Skeletal muscle tissue (tissue), 4 donors: ENCODE measurements around the gene CELA2A. TPM values are rescaled to one million over a fixed set of nuclear protein-coding genes. Genes with fewer than 3 reads are reported as not detected.
"Not testable (repeated sequence)": the region's sequence is repeated elsewhere in the genome, so short reads cannot be mapped to it uniquely, and the experiment has no call there.

ENCODE experiments used
- H3K27ac ChIP-seq: one replicate; pipeline ENCODE4 v1.7.0; 2013; ENCODE audit warnings: mild to moderate bottlenecking, low read depth, low read length, inconsistent platforms
- H3K27me3 ChIP-seq, 3 donors: one replicate each; pipeline ENCODE4 v1.7.0; 2013; ENCODE audit warnings: low read length in 3 of 3; ENCODE audit not compliant: control insufficient read depth in 3 of 3, insufficient read depth in 3 of 3
- H3K36me3 ChIP-seq, 3 donors: one replicate each; pipeline ENCODE4 v1.7.0; 2013; ENCODE audit warnings: low read length in 3 of 3; ENCODE audit not compliant: control insufficient read depth in 3 of 3, insufficient read depth in 3 of 3
- H3K4me1 ChIP-seq, 3 donors: one replicate each; pipeline ENCODE4 v1.7.0; 2013; ENCODE audit warnings: low read length in 3 of 3, mild to moderate bottlenecking in 3 of 3; ENCODE audit not compliant: control insufficient read depth in 3 of 3, insufficient read depth in 3 of 3
- H3K4me3 ChIP-seq, 3 donors: one replicate each; pipeline ENCODE4 v1.7.0; 2013; ENCODE audit warnings: low read length in 3 of 3
- H3K9ac ChIP-seq, 3 donors: one replicate each; pipeline ENCODE4 v1.7.0; 2013; ENCODE audit warnings: low read length in 3 of 3, mild to moderate bottlenecking in 3 of 3, moderate library complexity in 2 of 3, low read depth in 1 of 3
- H3K9me3 ChIP-seq, 3 donors: one replicate each; pipeline ENCODE4 v1.7.0; 2013; ENCODE audit warnings: low read length in 3 of 3; ENCODE audit not compliant: control insufficient read depth in 3 of 3
- total RNA-seq: library from RNA; depleted of rRNA; stranded (reverse); fragments of >200 nt; gene quantifications from one replicate; pipeline ENCODE4 v1.2.3, GENCODE V29; 2014
- donor health status: Osteomylitis.

CELA2A gene
- total RNA-seq, 1 donor from 2014 or later: not detected

GRCh38 chr1:15508700-15509487 is 52.4 kb downstream of the CELA2A start:
- H3K27me3 ChIP-seq: no peaks in the 10 kb centered on the region
- H3K9ac ChIP-seq: no peak overlapping the region
- H3K4me3 ChIP-seq: no peak overlapping the region
- H3K9me3 ChIP-seq: no peaks in the 10 kb centered on the region
- H3K4me1 ChIP-seq: no peaks in the 10 kb centered on the region
- H3K36me3 ChIP-seq: peaks cover 16 to 34% (median 20%) of the 10 kb centered on the region in 3 donors
- no peak overlapping the region for H3K27ac ChIP-seq

- no peak overlapping the region for H3K27ac ChIP-seq
- H3K36me3 ChIP-seq: peaks cover 13 to 28% (median 16%) of the 10 kb centered on the region in 3 donors
- no peaks in the 10 kb centered on the region for H3K9me3 ChIP-seq
- no peaks in the 10 kb centered on the region for H3K4me1 ChIP-seq
- no peak overlapping the region for H3K4me3 ChIP-seq
- no peaks in the 10 kb centered on the region for H3K27me3 ChIP-seq
- H3K9ac ChIP-seq: no peak overlapping the region
These were observed 53.1 kb downstream of the CELA2A start for GRCh38 chr1:15509586-15509985.

DNA sequence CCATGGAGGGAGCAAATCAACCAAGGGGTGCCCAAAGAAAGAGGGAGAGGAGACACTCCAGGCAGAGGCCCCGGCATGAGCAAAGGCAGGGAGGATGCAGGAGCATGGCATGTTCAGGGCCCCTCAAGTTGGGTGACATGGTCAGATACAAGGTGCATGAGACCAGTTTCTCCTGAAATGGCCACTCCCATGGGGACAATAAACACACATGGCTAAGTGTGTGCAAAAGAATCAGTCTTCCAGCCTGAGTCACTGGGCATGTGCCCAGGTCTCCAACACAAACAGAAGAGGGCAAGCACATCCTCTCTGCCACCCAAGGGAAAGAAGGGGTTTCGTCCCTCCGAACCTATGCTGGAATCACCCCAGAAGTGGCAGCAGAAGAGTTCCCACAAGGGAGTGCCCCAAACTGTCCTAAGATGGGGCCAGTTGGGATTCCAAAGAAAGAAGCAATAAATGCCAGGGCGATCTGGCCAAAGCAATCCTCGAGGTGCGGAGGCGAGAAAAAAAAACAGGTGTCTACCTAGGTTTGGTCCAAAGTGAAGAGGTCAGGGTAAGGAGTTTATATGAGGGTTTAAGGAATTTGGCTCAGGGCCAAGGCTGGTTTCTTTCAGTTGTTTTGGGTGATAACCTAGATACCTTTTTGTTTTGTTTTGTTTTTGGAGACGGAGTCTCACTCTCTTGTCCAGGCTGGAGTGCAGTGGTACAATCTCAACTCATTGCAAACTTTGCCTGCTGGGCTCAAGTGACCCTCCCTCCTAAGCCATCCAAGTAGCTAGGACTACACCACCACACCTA is 54.3 kb downstream of the CELA2A start:
- H3K36me3 ChIP-seq: peaks cover 3 to 20% (median 8%) of the 10 kb centered on the region in 3 donors
- H3K4me3 ChIP-seq: no peak overlapping the region
- H3K9ac ChIP-seq: no peak overlapping the region
- H3K27ac ChIP-seq: no peak overlapping the region
- H3K4me1 ChIP-seq: no peaks in the 10 kb centered on the region
- no peaks in the 10 kb centered on the region for H3K9me3 ChIP-seq
- no peaks in the 10 kb centered on the region for H3K27me3 ChIP-seq

DNA sequence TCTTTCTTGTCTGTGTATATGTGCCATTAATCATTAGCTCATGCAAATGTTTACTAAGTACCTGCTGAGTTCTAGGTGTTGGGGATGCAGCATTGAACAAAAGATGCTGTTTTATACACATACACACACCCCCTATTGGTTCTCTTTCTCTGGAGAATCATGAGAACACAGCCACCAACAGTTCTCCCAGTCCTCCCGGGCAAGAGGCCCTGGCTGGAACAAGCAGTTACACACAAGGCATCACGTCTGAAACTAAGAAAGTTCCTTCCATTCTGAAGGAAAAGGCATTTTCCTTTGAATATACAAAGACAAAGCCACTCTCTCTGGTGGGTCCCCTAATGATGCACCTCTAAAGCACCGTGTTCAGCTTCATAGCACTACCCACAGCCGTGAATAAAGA is 56.7 kb downstream of the CELA2A start:
- Histone ChIP-seq H3K9me3 (no peaks in the 10 kb centered on the region), H3K36me3 (peaks cover 14 to 18% (median 14%) of the 10 kb centered on the region in 3 donors), H3K4me1 (no peaks in the 10 kb centered on the region), H3K4me3 (no peak overlapping the region), H3K27ac (no peak overlapping the region), H3K27me3 (no peaks in the 10 kb centered on the region), H3K9ac (no peak overlapping the region)

GRCh38 chr1:15513919-15514318 is 57.4 kb downstream of the CELA2A start:
- Histone ChIP-seq H3K27ac (no peak overlapping the region), H3K9me3 (no peaks in the 10 kb centered on the region), H3K4me1 (no peaks in the 10 kb centered on the region), H3K27me3 (no peaks in the 10 kb centered on the region), H3K36me3 (peaks cover 14 to 18% (median 14%) of the 10 kb centered on the region in 3 donors), H3K4me3 (no peak overlapping the region), H3K9ac (no peak overlapping the region)

DNA sequence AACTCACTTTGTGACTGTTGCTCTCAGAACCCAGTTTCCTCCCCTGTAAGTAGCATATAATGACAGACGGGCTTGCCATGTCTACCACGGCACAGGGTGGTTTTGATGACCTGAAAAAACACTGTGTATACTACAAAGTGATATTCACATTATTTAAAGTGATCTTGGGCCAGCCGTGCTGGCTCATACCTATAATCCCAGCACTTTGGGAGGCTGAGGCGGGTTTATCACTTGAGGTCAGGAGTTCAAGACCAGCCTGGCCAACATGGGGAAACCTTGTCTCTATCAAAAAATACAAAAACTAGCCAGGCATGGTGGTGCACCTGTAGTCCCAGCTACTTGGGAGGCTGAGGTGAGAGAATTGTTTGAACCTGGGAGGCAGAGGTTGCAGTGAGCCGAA is 58.0 kb downstream of the CELA2A start:
- H3K9me3 ChIP-seq, H3K4me1 ChIP-seq, H3K9ac ChIP-seq, H3K27ac ChIP-seq, H3K27me3 ChIP-seq, H3K4me3 ChIP-seq: not testable (repeated sequence)
- peaks cover 14 to 18% (median 14%) of the 10 kb centered on the region in 3 donors for H3K36me3 ChIP-seq

GRCh38 chr1:15515022-15515663 is 58.6 kb downstream of the CELA2A start:
- Histone ChIP-seq H3K36me3 (peaks cover 14 to 18% (median 14%) of the 10 kb centered on the region in 3 donors), H3K4me3 (no peak overlapping the region), H3K9ac (no peak overlapping the region), H3K9me3 (no peaks in the 10 kb centered on the region), H3K4me1 (no peaks in the 10 kb centered on the region), H3K27ac (no peak overlapping the region), H3K27me3 (no peaks in the 10 kb centered on the region)

DNA sequence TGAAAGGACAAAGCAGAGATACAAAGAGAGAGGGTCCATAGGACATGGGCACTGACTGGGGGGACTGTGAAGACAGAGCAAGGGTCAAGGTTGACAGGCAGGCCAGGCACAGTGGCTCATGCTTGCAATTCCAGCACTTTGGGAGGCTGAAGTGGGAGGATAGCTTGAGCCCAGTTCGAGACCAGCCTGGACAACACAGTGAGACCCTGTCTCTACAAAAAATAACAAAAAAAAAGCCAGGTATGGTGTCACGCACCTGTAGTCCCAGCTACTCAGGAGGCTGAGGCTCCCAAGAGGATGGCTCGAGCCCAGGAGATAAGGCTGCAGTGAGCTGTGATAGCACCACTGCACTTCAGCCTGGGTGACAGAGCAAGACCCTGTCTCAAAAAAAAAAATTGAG is 63.1 kb downstream of the CELA2A start:
- H3K36me3 ChIP-seq: peaks cover 7 to 14% (median 9%) of the 10 kb centered on the region in 3 donors
- no peak overlapping the region for H3K4me3 ChIP-seq
- H3K9me3 ChIP-seq: no peaks in the 10 kb centered on the region
- H3K9ac ChIP-seq: no peak overlapping the region
- no peak overlapping the region for H3K27ac ChIP-seq
- peaks cover 6 to 9% (median 8%) of the 10 kb centered on the region in 3 donors for H3K4me1 ChIP-seq
- H3K27me3 ChIP-seq: no peaks in the 10 kb centered on the region

- not testable (repeated sequence) for H3K9me3 ChIP-seq, H3K27ac ChIP-seq, H3K27me3 ChIP-seq, H3K4me3 ChIP-seq, H3K9ac ChIP-seq
- H3K4me1 ChIP-seq: peaks cover 16 to 20% (median 18%) of the 10 kb centered on the region in 3 donors
- peaks cover 7 to 11% (median 9%) of the 10 kb centered on the region in 3 donors for H3K36me3 ChIP-seq
These were observed 64.8 kb downstream of the CELA2A start for GRCh38 chr1:15521206-15521906.
